Fibroblast of lung (primary cell): ENCODE measurements around the gene CXCL12. TPM values are rescaled to one million over a fixed set of nuclear protein-coding genes. Genes with fewer than 3 reads are reported as not detected.

ENCODE experiments used
- DNase-seq, 2 donors: peaks; one replicate each; pipeline versions ENCODE4 v3.0.0 to v3.0.0-alpha.2; 2010; ENCODE audit warnings: low read depth in 2 of 2
- H2AFZ ChIP-seq: 2 replicates; pipeline ENCODE4 v1.5.1; 2012; ENCODE audit warnings: low read length, control low read depth, inconsistent platforms
- H3K27ac ChIP-seq: 2 replicates; pipeline ENCODE4 v1.5.1; 2011; ENCODE audit warnings: low read length, control low read depth; ENCODE audit not compliant: insufficient read depth
- H3K27me3 ChIP-seq: 2 replicates; pipeline ENCODE4 v1.5.1; 2011; ENCODE audit warnings: mild to moderate bottlenecking, low read length; ENCODE audit not compliant: control insufficient read depth, insufficient read depth
- H3K36me3 ChIP-seq: 2 replicates; pipeline ENCODE4 v1.5.1; 2011; ENCODE audit warnings: low read length; ENCODE audit not compliant: control insufficient read depth, insufficient read depth
- H3K4me1 ChIP-seq: 2 replicates; pipeline ENCODE4 v1.5.1; 2011; ENCODE audit warnings: low read length; ENCODE audit not compliant: control insufficient read depth, insufficient read depth; ENCODE audit errors: extremely low read depth
- H3K4me2 ChIP-seq: 2 replicates; pipeline ENCODE4 v1.5.1; 2011; ENCODE audit warnings: low read length, control low read depth; ENCODE audit not compliant: insufficient read depth; ENCODE audit errors: extremely low read depth
- H3K4me3 ChIP-seq, 4 experiments: fragments of 200-600 bp in 1 of 4; sonication (generic) in 1 of 4; replicated peaks in 1 of 4; 2 replicates each; pipeline ENCODE4 v1.5.1; 2011 to 2016; ENCODE audit warnings: low read length in 4 of 4, low read depth in 3 of 4, mild to moderate bottlenecking in 3 of 4, control low read depth in 2 of 4, inconsistent platforms in 1 of 4, mixed read lengths in 1 of 4; ENCODE audit not compliant: insufficient read depth in 1 of 4; ENCODE audit errors: control extremely low read depth in 1 of 4
- H3K79me2 ChIP-seq: 2 replicates; pipeline ENCODE4 v1.5.1; 2012; ENCODE audit warnings: mild to moderate bottlenecking, low read length, inconsistent platforms; ENCODE audit not compliant: control insufficient read depth, insufficient read depth
- H3K9ac ChIP-seq: 2 replicates; pipeline ENCODE4 v1.5.1; 2011; ENCODE audit warnings: mild to moderate bottlenecking, low read length, control low read depth; ENCODE audit not compliant: insufficient read depth
- H3K9me3 ChIP-seq: 2 replicates; pipeline ENCODE4 v1.5.1; 2012; ENCODE audit warnings: low read depth, low read length; ENCODE audit not compliant: control insufficient read depth, insufficient read depth
- H4K20me1 ChIP-seq: 2 replicates; pipeline ENCODE4 v1.5.1; 2011; ENCODE audit warnings: low read length; ENCODE audit not compliant: control insufficient read depth, insufficient read depth; ENCODE audit errors: extremely low read depth
- EZH2 ChIP-seq: IDR thresholded peaks from 2 replicates; pipeline ENCODE4 v1.5.1; 2012; ENCODE audit warnings: low read length, control low read depth, mild to moderate bottlenecking; ENCODE audit errors: missing control alignments
- polyA plus RNA-seq, 2 donors: library from polyadenylated mRNA; depleted of rRNA in 1 of 2; stranded (reverse) in 1 of 2; unstranded in 1 of 2; fragments of >200 nt; gene quantifications; 2 replicates each; pipeline ENCODE4 v1.2.1, GENCODE V29; 2011 to 2012; ENCODE audit warnings: missing spikeins in 1 of 2
- total RNA-seq: library from RNA; depleted of rRNA; stranded (reverse); fragments of >200 nt; gene quantifications from 2 replicates; pipeline ENCODE4 v1.2.1, GENCODE V29; 2014
- TF ChIP-seq, protein P1 (sequence below), 2 donors: IDR thresholded peaks in 1 of 2; conservative IDR thresholded peaks in 1 of 2; 1 replicate in 1 of 2; 2 replicates in 1 of 2; pipeline ENCODE4 v1.5.1; 2011 to 2012; ENCODE audit warnings: low read length in 2 of 2, control low read depth in 1 of 2, inconsistent platforms in 1 of 2, low read depth in 1 of 2, mild to moderate bottlenecking in 1 of 2

CXCL12 gene
- total and polyA plus RNA-seq, 2 donors (not counting 1 experiment from before 2014, with no cell fraction given) = 268 to 611 TPM

GRCh38 chr10:44361109-44361508, 23.8 kb downstream of the CXCL12 start:
- no peak for DNase-seq
- no peak overlapping the region for H3K4me3 ChIP-seq
- no peaks in the 10 kb centered on the region for H3K36me3 ChIP-seq
- TF ChIP-seq, protein P1, sequence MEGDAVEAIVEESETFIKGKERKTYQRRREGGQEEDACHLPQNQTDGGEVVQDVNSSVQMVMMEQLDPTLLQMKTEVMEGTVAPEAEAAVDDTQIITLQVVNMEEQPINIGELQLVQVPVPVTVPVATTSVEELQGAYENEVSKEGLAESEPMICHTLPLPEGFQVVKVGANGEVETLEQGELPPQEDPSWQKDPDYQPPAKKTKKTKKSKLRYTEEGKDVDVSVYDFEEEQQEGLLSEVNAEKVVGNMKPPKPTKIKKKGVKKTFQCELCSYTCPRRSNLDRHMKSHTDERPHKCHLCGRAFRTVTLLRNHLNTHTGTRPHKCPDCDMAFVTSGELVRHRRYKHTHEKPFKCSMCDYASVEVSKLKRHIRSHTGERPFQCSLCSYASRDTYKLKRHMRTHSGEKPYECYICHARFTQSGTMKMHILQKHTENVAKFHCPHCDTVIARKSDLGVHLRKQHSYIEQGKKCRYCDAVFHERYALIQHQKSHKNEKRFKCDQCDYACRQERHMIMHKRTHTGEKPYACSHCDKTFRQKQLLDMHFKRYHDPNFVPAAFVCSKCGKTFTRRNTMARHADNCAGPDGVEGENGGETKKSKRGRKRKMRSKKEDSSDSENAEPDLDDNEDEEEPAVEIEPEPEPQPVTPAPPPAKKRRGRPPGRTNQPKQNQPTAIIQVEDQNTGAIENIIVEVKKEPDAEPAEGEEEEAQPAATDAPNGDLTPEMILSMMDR (conservative IDR thresholded peaks at IDR 0.05 in 1 of 2, IDR thresholded peaks at IDR 0.05 in 1 of 2; ENCODE audit: low read depth in 1 of 2, low read length in 2 of 2) = no peak
- no peak for TF ChIP-seq EZH2
- H3K27ac ChIP-seq = no peak overlapping the region
- no peaks in the 10 kb centered on the region for H4K20me1 ChIP-seq
- H3K9ac ChIP-seq = no peak overlapping the region
- no peaks in the 10 kb centered on the region for H3K27me3 ChIP-seq
- H3K79me2 ChIP-seq = no peaks in the 10 kb centered on the region
- no peak overlapping the region for H2AFZ ChIP-seq
- no peaks in the 10 kb centered on the region for H3K4me1 ChIP-seq
- no peaks in the 10 kb centered on the region for H3K9me3 ChIP-seq
- no peak overlapping the region for H3K4me2 ChIP-seq

- H3K4me2 ChIP-seq = no peak overlapping the region
- H3K36me3 ChIP-seq = no peaks in the 10 kb centered on the region
- no peak overlapping the region for H3K4me3 ChIP-seq
- no peak for TF ChIP-seq EZH2
- H3K9ac ChIP-seq = no peak overlapping the region
- H3K9me3 ChIP-seq = no peaks in the 10 kb centered on the region
- no peak overlapping the region for H2AFZ ChIP-seq
- no peaks in the 10 kb centered on the region for H3K4me1 ChIP-seq
- H3K27me3 ChIP-seq = peaks cover 2% of the 10 kb centered on the region
- no peak for DNase-seq
- H3K27ac ChIP-seq = no peak overlapping the region
- no peaks in the 10 kb centered on the region for H3K79me2 ChIP-seq
- H4K20me1 ChIP-seq = no peaks in the 10 kb centered on the region
These were observed 26.7 kb downstream of the CXCL12 start for GRCh38 chr10:44358080-44358771.

DNA sequence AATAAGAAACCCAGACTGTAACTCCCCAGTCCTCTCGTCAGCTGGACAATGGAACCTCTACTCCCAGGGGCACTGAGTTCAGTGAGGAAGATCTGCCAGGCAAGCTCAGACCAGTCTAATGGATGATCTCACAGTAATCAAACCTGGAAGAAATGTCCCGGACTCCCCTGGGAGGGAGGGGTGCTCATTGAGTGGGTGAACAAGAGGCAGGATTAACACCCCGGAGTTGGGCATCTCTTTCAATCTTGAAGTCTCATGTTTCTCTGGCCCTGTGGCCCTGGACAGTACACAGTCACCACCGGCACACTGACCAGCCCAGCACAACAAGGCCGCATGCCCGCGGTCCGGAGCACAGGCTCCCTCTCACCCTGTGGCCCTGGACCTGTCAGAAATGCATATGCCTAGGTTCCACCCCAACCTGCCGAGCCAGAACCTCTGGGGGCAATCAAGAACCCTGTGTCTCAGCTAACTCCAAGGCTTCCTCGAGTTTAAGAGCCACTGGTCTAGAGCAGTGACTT, 27.8 kb downstream of the CXCL12 start:
- Histone ChIP-seq H3K4me2 (no peak overlapping the region), H3K27ac (no peak overlapping the region), H3K9me3 (no peaks in the 10 kb centered on the region), H3K9ac (no peak overlapping the region), H3K27me3 (peaks cover 2% of the 10 kb centered on the region), H4K20me1 (no peaks in the 10 kb centered on the region), H3K4me1 (peaks cover 1% of the 10 kb centered on the region), H3K4me3 (no peak overlapping the region), H3K36me3 (no peaks in the 10 kb centered on the region), H3K79me2 (no peaks in the 10 kb centered on the region), H2AFZ (no peak overlapping the region)
- TF ChIP-seq EZH2 = no peak
- TF ChIP-seq, protein P1 (conservative IDR thresholded peaks at IDR 0.05 in 1 of 2, IDR thresholded peaks at IDR 0.05 in 1 of 2; ENCODE audit: low read depth in 1 of 2, low read length in 2 of 2) = no peak
- no peak for DNase-seq
